Tibial nerve (tissue), 3 donors: ENCODE data around the gene EPHX1.

Source experiments
- EP300 ChIP-seq, 2 donors: sonication (generic); formaldehyde crosslinking; IDR thresholded peaks; one replicate each; pipeline ENCODE4 v1.6.1; 2017; ENCODE audit warnings: antibody characterized with exemption in 2 of 2, mild to moderate bottlenecking in 1 of 2
- POLR2A ChIP-seq, 2 donors: fragments of 450-650 bp; IDR thresholded peaks; one replicate each; pipeline ENCODE4 v1.6.1; 2017; ENCODE audit warnings: antibody characterized with exemption in 2 of 2, mild to moderate bottlenecking in 2 of 2, moderate library complexity in 2 of 2

DNA sequence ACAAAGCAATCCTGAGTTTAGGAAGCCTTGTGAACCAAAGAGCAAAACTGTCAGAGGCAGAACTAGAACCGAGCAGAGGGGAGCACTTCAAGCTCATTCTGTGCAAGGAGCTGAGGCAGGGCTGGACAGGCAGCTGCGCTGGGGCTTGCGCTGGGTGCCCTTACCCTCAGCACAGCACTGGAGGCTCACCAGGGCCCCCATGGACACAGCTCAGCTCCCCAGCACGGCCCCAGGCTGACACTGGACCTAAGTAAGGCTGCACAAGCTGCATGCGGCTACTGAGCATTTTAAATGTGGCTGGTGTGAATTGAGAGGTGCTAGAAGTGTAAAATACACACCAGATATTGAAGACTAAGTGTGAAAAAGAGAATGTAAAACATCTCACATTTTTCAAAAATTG is 50.2 kb downstream of the EPHX1 start:
- TF ChIP-seq POLR2A (IDR thresholded peaks at IDR 0.05) (no peak), EP300 (IDR thresholded peaks at IDR 0.05) (no peak)
